CD1c-positive myeloid dendritic cell (primary cell): ENCODE measurements around the gene BAZ2B.
A peak's percentile ranks its signal among the peaks of the same experiment; 100 is the strongest.

ENCODE experiments used
- DNase-seq: peaks from one replicate; pipeline ENCODE4 v3.0.0-alpha.2; 2016; ENCODE audit errors: extremely low spot score

BAZ2B gene

GRCh38 chr2:159617100-159617499 is 752 bp upstream of the BAZ2B start:
- DNase-seq, result no peak

- DNase-seq, result peak; percentile 79
Observed at GRCh38 chr2:159615367-159616285, 722 bp downstream of the BAZ2B start.

- DNase-seq, result peak; percentile 87
Observed at GRCh38 chr2:159614534-159615366, 1.6 kb downstream of the BAZ2B start.

- no peak for DNase-seq
Observed at GRCh38 chr2:159613651-159614285, 2.6 kb downstream of the BAZ2B start.

GRCh38 chr2:159613091-159613490 is 3.3 kb downstream of the BAZ2B start:
- no peak for DNase-seq

- no peak for DNase-seq
Observed at GRCh38 chr2:159612255-159612901, 4.0 kb downstream of the BAZ2B start.

- DNase-seq, result no peak
Observed at GRCh38 chr2:159609811-159610549, 6.4 kb downstream of the BAZ2B start.

- no peak for DNase-seq
Observed at GRCh38 chr2:159608723-159609308, 7.5 kb downstream of the BAZ2B start.

GRCh38 chr2:159608108-159608507 is 8.2 kb downstream of the BAZ2B start:
- DNase-seq, result no peak

- no peak for DNase-seq
Observed at GRCh38 chr2:159606287-159606686, 10.1 kb downstream of the BAZ2B start.

GRCh38 chr2:159605441-159606178 is 10.7 kb downstream of the BAZ2B start:
- DNase-seq, result no peak

GRCh38 chr2:159604159-159604558 is 12.2 kb downstream of the BAZ2B start:
- no peak for DNase-seq

- no peak for DNase-seq
Observed at GRCh38 chr2:159600752-159601151, 15.6 kb downstream of the BAZ2B start.

GRCh38 chr2:159595410-159596046 is 20.8 kb downstream of the BAZ2B start:
- no peak for DNase-seq

- peak; percentile 33 for DNase-seq
Observed at GRCh38 chr2:159592441-159592840, 23.9 kb downstream of the BAZ2B start.

GRCh38 chr2:159591221-159591620 is 25.1 kb downstream of the BAZ2B start:
- no peak for DNase-seq

GRCh38 chr2:159589286-159589685 is 27.1 kb downstream of the BAZ2B start:
- DNase-seq, result no peak

GRCh38 chr2:159586034-159586433 is 30.3 kb downstream of the BAZ2B start:
- no peak for DNase-seq

- no peak for DNase-seq
Observed at GRCh38 chr2:159585622-159586021, 30.7 kb downstream of the BAZ2B start.
